Prostate gland (tissue), 2 donors: ENCODE measurements around the gene GRB10.

ENCODE experiments used
- CTCF ChIP-seq, 4 experiments: fragments of 200-600 bp in 2 of 4; fragments of 450-650 bp in 2 of 4; sonication (generic) in 2 of 4; IDR thresholded peaks; 1 replicate in 3 of 4; 2 replicates in 1 of 4; pipeline ENCODE4 v1.5.1; 2016 to 2019; ENCODE audit warnings: antibody characterized with exemption in 4 of 4, mild to moderate bottlenecking in 2 of 4, moderate library complexity in 2 of 4
- POLR2A ChIP-seq: fragments of 450-650 bp; IDR thresholded peaks from one replicate; pipeline ENCODE4 v1.6.1; 2016; ENCODE audit warnings: antibody characterized with exemption, mild to moderate bottlenecking
- POLR2AphosphoS5 ChIP-seq: sonication (generic); formaldehyde crosslinking; IDR thresholded peaks from one replicate; pipeline ENCODE4 v1.6.1; 2017; ENCODE audit warnings: antibody characterized with exemption

- TF ChIP-seq POLR2AphosphoS5 (no peak), CTCF (IDR thresholded peaks at IDR 0.05) (no peak), POLR2A (no peak)
These were observed 16.4 kb downstream of the GRB10 start for GRCh38 chr7:50766106-50766848.
